OCI-LY1 (cell line): ENCODE data around the gene ISL1.

Source experiments
- EZH2 ChIP-seq: fragments of 200-600 bp; sonication (generic), shearing (Covaris generic); IDR thresholded peaks from 2 replicates; pipeline ENCODE4 v1.8.0; 2017; ENCODE audit warnings: borderline replicate concordance, mixed run types, mild to moderate bottlenecking, antibody characterized with exemption, low read length, moderate library complexity, mixed read lengths
- TF ChIP-seq, protein P1 (sequence below): fragments of 200-600 bp; sonication (generic), shearing (Covaris generic); IDR thresholded peaks from 2 replicates; pipeline ENCODE4 v1.5.1; 2017; ENCODE audit warnings: mild to moderate bottlenecking, antibody characterized with exemption, low read length, moderate library complexity, mixed read lengths

- TF ChIP-seq EZH2, result no peak
- TF ChIP-seq, protein P1, sequence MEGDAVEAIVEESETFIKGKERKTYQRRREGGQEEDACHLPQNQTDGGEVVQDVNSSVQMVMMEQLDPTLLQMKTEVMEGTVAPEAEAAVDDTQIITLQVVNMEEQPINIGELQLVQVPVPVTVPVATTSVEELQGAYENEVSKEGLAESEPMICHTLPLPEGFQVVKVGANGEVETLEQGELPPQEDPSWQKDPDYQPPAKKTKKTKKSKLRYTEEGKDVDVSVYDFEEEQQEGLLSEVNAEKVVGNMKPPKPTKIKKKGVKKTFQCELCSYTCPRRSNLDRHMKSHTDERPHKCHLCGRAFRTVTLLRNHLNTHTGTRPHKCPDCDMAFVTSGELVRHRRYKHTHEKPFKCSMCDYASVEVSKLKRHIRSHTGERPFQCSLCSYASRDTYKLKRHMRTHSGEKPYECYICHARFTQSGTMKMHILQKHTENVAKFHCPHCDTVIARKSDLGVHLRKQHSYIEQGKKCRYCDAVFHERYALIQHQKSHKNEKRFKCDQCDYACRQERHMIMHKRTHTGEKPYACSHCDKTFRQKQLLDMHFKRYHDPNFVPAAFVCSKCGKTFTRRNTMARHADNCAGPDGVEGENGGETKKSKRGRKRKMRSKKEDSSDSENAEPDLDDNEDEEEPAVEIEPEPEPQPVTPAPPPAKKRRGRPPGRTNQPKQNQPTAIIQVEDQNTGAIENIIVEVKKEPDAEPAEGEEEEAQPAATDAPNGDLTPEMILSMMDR, result no peak
These were observed 31.3 kb downstream of the ISL1 start for GRCh38 chr5:51414516-51414915.
